Subcutaneous adipose tissue (tissue), 4 donors: ENCODE results near the gene SYTL1. TPM values are rescaled to one million over a fixed set of nuclear protein-coding genes. Genes with fewer than 3 reads are reported as not detected.

Source experiments
- CTCF ChIP-seq: fragments of 450-650 bp; IDR thresholded peaks from one replicate; pipeline ENCODE4 v1.5.1; 2016; ENCODE audit warnings: low read depth, mild to moderate bottlenecking, control low read depth, antibody characterized with exemption, moderate library complexity
- total RNA-seq, 4 donors: library from RNA; depleted of rRNA; stranded (reverse); fragments of >200 nt; gene quantifications; one replicate each; pipeline ENCODE4 v1.1.0, GENCODE V29; 2016

SYTL1 gene
- total RNA-seq, 4 donors from 2014 or later: 0.94 to 1.9 (median 1.1) TPM; not detected in 1

GRCh38 chr1:27366411-27367159 is 24.8 kb downstream of the SYTL1 start, which contains the start of gene MAP3K6:
Gene MAP3K6, minus strand, starts transcription at chr1:27366961. Its CDS starts 364 bp downstream, at chr1:27366597.
- TF ChIP-seq CTCF: no peak

- no peak for TF ChIP-seq CTCF
Measured at GRCh38 chr1:27367160-27367650, 25.4 kb downstream of the SYTL1 start.

- TF ChIP-seq CTCF: no peak
Measured at GRCh38 chr1:27368869-27369582, 27.2 kb downstream of the SYTL1 start.

GRCh38 chr1:27372022-27372807 is 30.4 kb downstream of the SYTL1 start:
- TF ChIP-seq CTCF: no peak

GRCh38 chr1:27372808-27373690 is 31.2 kb downstream of the SYTL1 start:
- TF ChIP-seq CTCF: no peak

GRCh38 chr1:27374362-27375086 is 32.7 kb downstream of the SYTL1 start, which contains the start of gene FCN3:
Gene FCN3, minus strand, starts transcription at chr1:27374824. Its CDS starts 6 bp downstream, at chr1:27374818.
- TF ChIP-seq CTCF: no peak
